K562 (cell line): ENCODE measurements around the gene KCNJ9. TPM values are rescaled to one million over a fixed set of nuclear protein-coding genes. Genes with fewer than 3 reads are reported as not detected.

ENCODE experiments used
- CBX8 ChIP-seq: fragments of 200-600 bp; sonication (generic); IDR thresholded peaks from 2 replicates; pipeline ENCODE4 v1.6.1; 2012; ENCODE audit warnings: borderline replicate concordance, mixed run types, low read depth, mild to moderate bottlenecking, moderate library complexity, mixed read lengths, low read length, control low read depth, inconsistent platforms; ENCODE audit not compliant: poor library complexity, severe bottlenecking; ENCODE audit errors: extremely low read depth
- IRF2 ChIP-seq: sonication (generic); formaldehyde crosslinking; IDR thresholded peaks from 2 replicates; pipeline ENCODE4 v1.8.1; 2022; ENCODE audit warnings: mild to moderate bottlenecking, missing genetic modification reagents
- KAT2B ChIP-seq: IDR thresholded peaks from one replicate; pipeline ENCODE4 v1.6.1; 2012; ENCODE audit warnings: low read depth, mild to moderate bottlenecking, control low read depth, inconsistent platforms, low read length, moderate library complexity
- NFE2L1 ChIP-seq: fragments of 450-650 bp; IDR thresholded peaks from 2 replicates; pipeline ENCODE4 v1.6.1; 2016; ENCODE audit warnings: missing genetic modification characterization, low read depth, mild to moderate bottlenecking, missing compliant biosample characterization, moderate library complexity, borderline replicate concordance
- PTTG1 ChIP-seq: fragments of 450-650 bp; IDR thresholded peaks from 2 replicates; pipeline ENCODE4 v1.6.1; 2016; ENCODE audit warnings: low read depth, mild to moderate bottlenecking, missing genetic modification characterization, missing compliant biosample characterization
- ZNF57 ChIP-seq: fragments of 450-650 bp; formaldehyde crosslinking; IDR thresholded peaks from 2 replicates; pipeline ENCODE4 v1.4.0; 2020; ENCODE audit warnings: mild to moderate bottlenecking, moderate library complexity
- polyA plus RNA-seq, 8 experiments: library from polyadenylated mRNA; depleted of rRNA in 4 of 8; stranded (reverse) in 5 of 8; unstranded in 3 of 8; fragments of >200 nt; fragmentation: Nextera tagmentation in 2 of 8; fragmentation: Illumina TruSeq in 1 of 8; extraction: Ambion mirVana in 2 of 8; extraction: Trizol in 1 of 8; gene quantifications; 2 replicates each; pipeline versions ENCODE4 v1.2.1 to v1.2.3, GENCODE V29; 2011 to 2014; ENCODE audit warnings: inconsistent platforms in 1 of 8, missing spikeins in 1 of 8
- total RNA-seq, 7 experiments: library from RNA; depleted of rRNA in 6 of 7; stranded (reverse); fragments of >200 nt in 6 of 7; fragmentation: Illumina TruSeq in 2 of 7; extraction: Trizol in 2 of 7; gene quantifications; 2 replicates each; pipeline versions ENCODE4 v1.2.1 to v1.2.3, GENCODE V29; 2011 to 2021; ENCODE audit warnings: low replicate concordance in 1 of 7
- TF ChIP-seq, protein P1 (sequence below): fragments of 450-650 bp; IDR thresholded peaks from 2 replicates; pipeline ENCODE4 v1.6.1; 2016; ENCODE audit warnings: mild to moderate bottlenecking, moderate library complexity
- TF ChIP-seq, protein P2 (sequence below): IDR thresholded peaks from 2 replicates; pipeline ENCODE4 v1.6.1; 2016; ENCODE audit warnings: missing genetic modification characterization, missing compliant biosample characterization
- TF ChIP-seq, protein P3 (sequence below): sonication (generic); formaldehyde crosslinking; IDR thresholded peaks from 2 replicates; pipeline ENCODE4 v1.8.0; 2022; ENCODE audit warnings: missing genetic modification reagents, mild to moderate bottlenecking, borderline replicate concordance
- TF ChIP-seq, protein P4 (sequence below), 2 experiments: fragments of 200-800 bp in 1 of 2; sonication (Bioruptor generic) in 1 of 2; sonication (generic) in 1 of 2; formaldehyde crosslinking in 1 of 2; IDR thresholded peaks in 1 of 2; conservative IDR thresholded peaks in 1 of 2; 2 replicates each; pipeline versions ENCODE4 v1.5.0 to v1.6.1; 2016 to 2020; ENCODE audit warnings: missing compliant biosample characterization in 1 of 2, missing genetic modification characterization in 1 of 2, missing genetic modification reagents in 1 of 2

KCNJ9 gene
- total and polyA plus RNA-seq, 9 of the 15 experiments (the other 6 are each of a cell fraction or from before 2014, with no cell fraction given): not detected

DNA sequence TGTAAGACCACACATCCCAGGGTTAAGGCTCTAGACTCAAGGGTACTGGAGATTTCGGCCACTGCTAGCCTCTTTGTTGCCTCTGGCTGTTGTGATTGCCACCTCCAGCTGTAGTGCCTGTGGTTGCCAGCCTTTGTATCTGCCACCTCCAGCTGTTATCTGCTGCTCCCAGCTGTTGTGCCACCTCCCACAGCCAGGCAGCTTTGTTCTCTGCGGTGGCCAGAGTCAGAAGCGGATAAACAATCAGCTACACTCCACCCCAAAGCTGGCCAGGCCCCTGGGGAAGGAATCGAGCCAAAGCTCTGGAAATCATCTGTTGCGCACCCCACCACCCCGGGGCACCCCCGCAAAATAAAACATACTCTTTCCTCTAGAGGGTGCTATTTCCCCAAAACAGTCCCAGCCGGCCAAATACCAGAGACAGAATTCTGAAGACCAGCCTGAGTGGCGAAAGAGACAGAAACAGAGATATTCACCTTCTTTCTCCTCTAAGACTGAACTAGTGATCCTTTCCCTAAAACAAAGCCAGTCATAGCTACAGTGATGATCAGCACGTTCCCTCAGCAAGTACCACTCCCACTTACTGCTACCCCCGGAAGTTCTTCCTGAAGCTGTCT is 34.7 kb upstream of the KCNJ9 start (continued):
- TF ChIP-seq, protein P1, sequence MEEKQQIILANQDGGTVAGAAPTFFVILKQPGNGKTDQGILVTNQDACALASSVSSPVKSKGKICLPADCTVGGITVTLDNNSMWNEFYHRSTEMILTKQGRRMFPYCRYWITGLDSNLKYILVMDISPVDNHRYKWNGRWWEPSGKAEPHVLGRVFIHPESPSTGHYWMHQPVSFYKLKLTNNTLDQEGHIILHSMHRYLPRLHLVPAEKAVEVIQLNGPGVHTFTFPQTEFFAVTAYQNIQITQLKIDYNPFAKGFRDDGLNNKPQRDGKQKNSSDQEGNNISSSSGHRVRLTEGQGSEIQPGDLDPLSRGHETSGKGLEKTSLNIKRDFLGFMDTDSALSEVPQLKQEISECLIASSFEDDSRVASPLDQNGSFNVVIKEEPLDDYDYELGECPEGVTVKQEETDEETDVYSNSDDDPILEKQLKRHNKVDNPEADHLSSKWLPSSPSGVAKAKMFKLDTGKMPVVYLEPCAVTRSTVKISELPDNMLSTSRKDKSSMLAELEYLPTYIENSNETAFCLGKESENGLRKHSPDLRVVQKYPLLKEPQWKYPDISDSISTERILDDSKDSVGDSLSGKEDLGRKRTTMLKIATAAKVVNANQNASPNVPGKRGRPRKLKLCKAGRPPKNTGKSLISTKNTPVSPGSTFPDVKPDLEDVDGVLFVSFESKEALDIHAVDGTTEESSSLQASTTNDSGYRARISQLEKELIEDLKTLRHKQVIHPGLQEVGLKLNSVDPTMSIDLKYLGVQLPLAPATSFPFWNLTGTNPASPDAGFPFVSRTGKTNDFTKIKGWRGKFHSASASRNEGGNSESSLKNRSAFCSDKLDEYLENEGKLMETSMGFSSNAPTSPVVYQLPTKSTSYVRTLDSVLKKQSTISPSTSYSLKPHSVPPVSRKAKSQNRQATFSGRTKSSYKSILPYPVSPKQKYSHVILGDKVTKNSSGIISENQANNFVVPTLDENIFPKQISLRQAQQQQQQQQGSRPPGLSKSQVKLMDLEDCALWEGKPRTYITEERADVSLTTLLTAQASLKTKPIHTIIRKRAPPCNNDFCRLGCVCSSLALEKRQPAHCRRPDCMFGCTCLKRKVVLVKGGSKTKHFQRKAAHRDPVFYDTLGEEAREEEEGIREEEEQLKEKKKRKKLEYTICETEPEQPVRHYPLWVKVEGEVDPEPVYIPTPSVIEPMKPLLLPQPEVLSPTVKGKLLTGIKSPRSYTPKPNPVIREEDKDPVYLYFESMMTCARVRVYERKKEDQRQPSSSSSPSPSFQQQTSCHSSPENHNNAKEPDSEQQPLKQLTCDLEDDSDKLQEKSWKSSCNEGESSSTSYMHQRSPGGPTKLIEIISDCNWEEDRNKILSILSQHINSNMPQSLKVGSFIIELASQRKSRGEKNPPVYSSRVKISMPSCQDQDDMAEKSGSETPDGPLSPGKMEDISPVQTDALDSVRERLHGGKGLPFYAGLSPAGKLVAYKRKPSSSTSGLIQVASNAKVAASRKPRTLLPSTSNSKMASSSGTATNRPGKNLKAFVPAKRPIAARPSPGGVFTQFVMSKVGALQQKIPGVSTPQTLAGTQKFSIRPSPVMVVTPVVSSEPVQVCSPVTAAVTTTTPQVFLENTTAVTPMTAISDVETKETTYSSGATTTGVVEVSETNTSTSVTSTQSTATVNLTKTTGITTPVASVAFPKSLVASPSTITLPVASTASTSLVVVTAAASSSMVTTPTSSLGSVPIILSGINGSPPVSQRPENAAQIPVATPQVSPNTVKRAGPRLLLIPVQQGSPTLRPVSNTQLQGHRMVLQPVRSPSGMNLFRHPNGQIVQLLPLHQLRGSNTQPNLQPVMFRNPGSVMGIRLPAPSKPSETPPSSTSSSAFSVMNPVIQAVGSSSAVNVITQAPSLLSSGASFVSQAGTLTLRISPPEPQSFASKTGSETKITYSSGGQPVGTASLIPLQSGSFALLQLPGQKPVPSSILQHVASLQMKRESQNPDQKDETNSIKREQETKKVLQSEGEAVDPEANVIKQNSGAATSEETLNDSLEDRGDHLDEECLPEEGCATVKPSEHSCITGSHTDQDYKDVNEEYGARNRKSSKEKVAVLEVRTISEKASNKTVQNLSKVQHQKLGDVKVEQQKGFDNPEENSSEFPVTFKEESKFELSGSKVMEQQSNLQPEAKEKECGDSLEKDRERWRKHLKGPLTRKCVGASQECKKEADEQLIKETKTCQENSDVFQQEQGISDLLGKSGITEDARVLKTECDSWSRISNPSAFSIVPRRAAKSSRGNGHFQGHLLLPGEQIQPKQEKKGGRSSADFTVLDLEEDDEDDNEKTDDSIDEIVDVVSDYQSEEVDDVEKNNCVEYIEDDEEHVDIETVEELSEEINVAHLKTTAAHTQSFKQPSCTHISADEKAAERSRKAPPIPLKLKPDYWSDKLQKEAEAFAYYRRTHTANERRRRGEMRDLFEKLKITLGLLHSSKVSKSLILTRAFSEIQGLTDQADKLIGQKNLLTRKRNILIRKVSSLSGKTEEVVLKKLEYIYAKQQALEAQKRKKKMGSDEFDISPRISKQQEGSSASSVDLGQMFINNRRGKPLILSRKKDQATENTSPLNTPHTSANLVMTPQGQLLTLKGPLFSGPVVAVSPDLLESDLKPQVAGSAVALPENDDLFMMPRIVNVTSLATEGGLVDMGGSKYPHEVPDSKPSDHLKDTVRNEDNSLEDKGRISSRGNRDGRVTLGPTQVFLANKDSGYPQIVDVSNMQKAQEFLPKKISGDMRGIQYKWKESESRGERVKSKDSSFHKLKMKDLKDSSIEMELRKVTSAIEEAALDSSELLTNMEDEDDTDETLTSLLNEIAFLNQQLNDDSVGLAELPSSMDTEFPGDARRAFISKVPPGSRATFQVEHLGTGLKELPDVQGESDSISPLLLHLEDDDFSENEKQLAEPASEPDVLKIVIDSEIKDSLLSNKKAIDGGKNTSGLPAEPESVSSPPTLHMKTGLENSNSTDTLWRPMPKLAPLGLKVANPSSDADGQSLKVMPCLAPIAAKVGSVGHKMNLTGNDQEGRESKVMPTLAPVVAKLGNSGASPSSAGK: no peak
- TF ChIP-seq NFE2L1 (tag): no peak
- TF ChIP-seq, protein P2, sequence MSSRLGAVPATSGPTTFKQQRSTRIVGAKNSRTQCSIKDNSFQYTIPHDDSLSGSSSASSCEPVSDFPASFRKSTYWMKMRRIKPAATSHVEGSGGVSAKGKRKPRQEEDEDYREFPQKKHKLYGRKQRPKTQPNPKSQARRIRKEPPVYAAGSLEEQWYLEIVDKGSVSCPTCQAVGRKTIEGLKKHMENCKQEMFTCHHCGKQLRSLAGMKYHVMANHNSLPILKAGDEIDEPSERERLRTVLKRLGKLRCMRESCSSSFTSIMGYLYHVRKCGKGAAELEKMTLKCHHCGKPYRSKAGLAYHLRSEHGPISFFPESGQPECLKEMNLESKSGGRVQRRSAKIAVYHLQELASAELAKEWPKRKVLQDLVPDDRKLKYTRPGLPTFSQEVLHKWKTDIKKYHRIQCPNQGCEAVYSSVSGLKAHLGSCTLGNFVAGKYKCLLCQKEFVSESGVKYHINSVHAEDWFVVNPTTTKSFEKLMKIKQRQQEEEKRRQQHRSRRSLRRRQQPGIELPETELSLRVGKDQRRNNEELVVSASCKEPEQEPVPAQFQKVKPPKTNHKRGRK (tag): no peak
- TF ChIP-seq, protein P3, sequence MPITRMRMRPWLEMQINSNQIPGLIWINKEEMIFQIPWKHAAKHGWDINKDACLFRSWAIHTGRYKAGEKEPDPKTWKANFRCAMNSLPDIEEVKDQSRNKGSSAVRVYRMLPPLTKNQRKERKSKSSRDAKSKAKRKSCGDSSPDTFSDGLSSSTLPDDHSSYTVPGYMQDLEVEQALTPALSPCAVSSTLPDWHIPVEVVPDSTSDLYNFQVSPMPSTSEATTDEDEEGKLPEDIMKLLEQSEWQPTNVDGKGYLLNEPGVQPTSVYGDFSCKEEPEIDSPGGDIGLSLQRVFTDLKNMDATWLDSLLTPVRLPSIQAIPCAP (CRISPR knock-in tag): no peak
- TF ChIP-seq IRF2: no peak
- TF ChIP-seq, protein P4, sequence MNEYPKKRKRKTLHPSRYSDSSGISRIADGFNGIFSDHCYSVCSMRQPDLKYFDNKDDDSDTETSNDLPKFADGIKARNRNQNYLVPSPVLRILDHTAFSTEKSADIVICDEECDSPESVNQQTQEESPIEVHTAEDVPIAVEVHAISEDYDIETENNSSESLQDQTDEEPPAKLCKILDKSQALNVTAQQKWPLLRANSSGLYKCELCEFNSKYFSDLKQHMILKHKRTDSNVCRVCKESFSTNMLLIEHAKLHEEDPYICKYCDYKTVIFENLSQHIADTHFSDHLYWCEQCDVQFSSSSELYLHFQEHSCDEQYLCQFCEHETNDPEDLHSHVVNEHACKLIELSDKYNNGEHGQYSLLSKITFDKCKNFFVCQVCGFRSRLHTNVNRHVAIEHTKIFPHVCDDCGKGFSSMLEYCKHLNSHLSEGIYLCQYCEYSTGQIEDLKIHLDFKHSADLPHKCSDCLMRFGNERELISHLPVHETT (CRISPR knock-in tag; conservative IDR thresholded peaks at IDR 0.05 in 1 of 2, IDR thresholded peaks at IDR 0.05 in 1 of 2): peak in 1 of 2 experiments; percentile 92; a peak in 2 of 4 replicates
- no peak for TF ChIP-seq PTTG1
- no peak for TF ChIP-seq CBX8
- no peak for TF ChIP-seq ZNF57 (CRISPR knock-in tag)
- no peak for TF ChIP-seq KAT2B
